Activated CD4-positive, alpha-beta T cell treated with anti-CD3 and anti-CD28 coated beads for 24 hours (primary cell): ENCODE results near the gene TMEM25.

Experiments
- DNase-seq, 2 donors: peaks; one replicate each; pipeline ENCODE4 v3.0.0-alpha.2; 2020; ENCODE audit warnings: low read depth in 2 of 2

TMEM25 gene

DNA sequence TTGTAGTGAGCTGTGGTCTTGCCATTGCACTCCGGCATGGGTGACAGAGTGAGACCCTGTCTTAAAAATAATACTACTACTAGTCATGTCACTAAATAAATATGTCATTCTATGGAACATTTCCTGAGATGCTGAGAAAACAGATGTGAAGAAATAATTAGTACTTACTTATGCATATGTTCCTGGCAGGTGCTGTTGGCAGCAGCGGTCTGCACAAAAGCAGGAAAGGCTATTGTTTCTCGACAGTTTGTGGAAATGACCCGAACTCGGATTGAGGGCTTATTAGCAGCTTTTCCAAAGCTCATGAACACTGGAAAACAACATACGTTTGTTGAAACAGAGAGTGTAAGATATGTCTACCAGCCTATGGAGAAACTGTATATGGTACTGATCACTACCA, 50.1 kb downstream of the TMEM25 start:
- DNase-seq: no peak
